HG02571 (cell line): ENCODE measurements around the gene NEK11.
"Not testable (repeated sequence)": the region's sequence is repeated elsewhere in the genome, so short reads cannot be mapped to it uniquely, and the experiment has no call there.

Experiments used
- ATAC-seq: cut with Tn5 transposase; IDR thresholded peaks from one replicate; pipeline ENCODE4 v1.9.1; 2021; ENCODE audit warnings: mild to moderate bottlenecking, moderate library complexity; ENCODE audit not compliant: unreplicated experiment

The NEK11 gene

DNA sequence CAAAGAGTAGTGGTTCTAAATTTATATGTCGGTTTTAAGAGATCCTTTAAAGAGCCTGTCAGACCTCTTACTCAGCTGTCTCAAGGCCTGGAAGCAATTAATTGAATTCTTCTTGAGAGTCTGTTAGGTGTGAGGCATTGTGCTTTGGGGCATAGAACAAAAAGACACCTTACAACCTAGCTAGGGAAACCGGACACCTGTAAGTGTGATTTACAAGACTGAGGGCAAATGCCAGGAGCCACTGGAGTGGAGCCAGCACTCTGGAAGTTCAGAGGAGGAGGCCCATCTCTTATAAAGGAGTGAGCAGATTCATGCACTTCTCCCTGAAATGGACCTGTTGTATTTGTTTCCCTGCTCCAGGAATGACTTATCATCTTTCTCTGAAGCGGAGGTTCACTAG, 257.2 kb downstream of the NEK11 start:
- ATAC-seq, result no peak

GRCh38 chr3:131284302-131284701, 257.6 kb downstream of the NEK11 start:
- ATAC-seq, result no peak

- ATAC-seq, result no peak
These were observed 258.8 kb downstream of the NEK11 start for GRCh38 chr3:131285456-131285855.

DNA sequence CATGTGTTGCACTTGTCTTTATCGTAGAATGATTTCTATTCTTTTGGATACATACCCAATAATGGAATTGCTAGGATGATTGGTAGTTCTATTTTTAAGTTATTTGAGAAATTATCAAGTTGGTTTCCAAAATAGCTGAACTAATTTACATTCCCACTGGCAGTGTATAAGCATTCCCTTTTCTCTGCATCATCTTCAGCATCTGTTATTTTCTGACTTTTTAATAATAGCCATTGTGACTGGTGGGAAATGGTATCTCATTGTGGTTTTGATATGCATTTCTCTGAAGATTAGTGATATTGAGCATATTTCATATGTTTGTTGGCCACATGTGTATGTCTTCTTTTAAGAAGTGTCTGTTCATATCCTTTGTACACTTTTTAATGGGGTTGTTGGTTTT, 273.2 kb downstream of the NEK11 start:
- ATAC-seq, result no peak

GRCh38 chr3:131303848-131304247, 277.2 kb downstream of the NEK11 start:
- ATAC-seq, result no peak

- no peak for ATAC-seq
These were observed 278.2 kb downstream of the NEK11 start for GRCh38 chr3:131304890-131305289.

- no peak for ATAC-seq
These were observed 279.6 kb downstream of the NEK11 start for GRCh38 chr3:131306242-131306641.

GRCh38 chr3:131314318-131314717, 287.6 kb downstream of the NEK11 start:
- ATAC-seq, result no peak

DNA sequence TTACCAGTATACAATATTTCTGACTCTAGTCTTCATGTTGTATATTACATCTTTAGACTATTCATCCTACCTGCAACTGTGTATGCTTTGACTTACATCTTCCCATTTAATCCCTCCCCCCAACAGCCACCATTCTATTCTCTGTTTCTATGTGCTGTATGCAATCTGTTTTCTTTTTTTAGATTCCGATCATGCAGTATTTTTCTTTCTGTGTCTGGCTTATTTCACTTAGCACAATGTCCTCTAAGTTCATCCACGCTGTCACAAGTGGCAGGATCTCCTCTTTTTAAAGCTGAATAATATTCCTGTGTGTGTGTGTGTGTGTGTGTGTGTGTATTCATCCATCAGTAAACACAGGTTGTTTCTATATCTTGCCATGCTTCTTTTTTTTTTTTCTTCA, 288.5 kb downstream of the NEK11 start:
- ATAC-seq, result no peak

- ATAC-seq, result no peak
These were observed 291.0 kb downstream of the NEK11 start for GRCh38 chr3:131317667-131318066.

DNA sequence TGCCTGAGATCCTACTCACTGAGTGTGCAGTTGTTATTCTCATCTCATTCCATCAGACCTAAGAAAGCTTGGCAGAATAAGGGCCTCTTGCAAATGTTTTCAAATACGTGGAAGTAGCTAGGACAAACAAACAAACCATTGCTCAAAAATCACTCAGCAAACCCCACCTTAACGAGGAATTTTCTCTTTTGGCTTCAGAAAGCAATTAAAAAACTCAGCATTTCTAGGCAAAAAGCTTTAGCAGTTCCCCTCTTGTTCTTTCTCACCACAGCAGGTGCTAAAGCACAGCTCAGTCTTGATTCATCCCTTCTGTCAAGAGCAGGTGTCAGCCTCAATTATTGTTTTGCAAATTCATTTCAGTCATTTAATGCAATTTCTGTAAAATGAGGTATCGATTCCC, 296.3 kb downstream of the NEK11 start:
- ATAC-seq, result no peak

DNA sequence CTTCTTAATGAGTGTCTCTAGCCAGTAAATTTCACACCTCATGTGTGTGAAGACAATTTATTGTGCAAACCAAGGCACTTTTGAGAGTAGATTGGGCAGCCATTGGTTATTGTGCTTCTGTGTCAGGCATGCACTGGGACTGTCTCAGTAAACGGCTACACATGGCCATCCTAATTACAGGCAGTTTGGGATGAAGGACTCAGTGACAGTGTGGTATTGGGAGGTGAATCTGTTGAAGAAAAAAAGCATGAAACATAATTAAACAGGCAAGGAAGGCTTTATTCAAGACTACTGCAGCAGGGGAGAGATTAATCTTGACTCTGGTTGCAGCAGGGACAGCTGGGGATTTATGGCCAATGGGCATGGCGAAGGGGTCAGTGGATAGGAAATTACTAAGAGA, 297.1 kb downstream of the NEK11 start:
- no peak for ATAC-seq

- no peak for ATAC-seq
These were observed 298.2 kb downstream of the NEK11 start for GRCh38 chr3:131324923-131325322.

DNA sequence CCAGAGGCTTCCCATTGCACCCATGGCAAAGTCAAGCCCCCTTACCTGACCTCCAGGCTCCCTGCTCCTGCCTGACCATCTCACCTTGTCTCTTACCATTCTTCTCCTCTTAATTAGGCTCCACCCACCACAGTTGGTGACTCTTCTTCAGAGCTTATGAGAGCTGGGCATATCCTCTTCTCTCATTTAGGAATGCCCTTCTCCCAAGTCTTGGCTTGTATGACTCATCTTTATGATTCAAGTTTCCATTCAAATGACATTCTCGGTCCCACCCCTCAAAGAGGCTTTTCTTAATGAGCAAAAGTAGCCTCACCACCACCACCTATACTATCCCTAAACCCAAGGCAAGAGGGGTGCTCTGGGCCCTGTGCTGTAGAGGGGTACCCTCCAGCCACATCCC, 299.6 kb downstream of the NEK11 start:
- ATAC-seq, result no peak

DNA sequence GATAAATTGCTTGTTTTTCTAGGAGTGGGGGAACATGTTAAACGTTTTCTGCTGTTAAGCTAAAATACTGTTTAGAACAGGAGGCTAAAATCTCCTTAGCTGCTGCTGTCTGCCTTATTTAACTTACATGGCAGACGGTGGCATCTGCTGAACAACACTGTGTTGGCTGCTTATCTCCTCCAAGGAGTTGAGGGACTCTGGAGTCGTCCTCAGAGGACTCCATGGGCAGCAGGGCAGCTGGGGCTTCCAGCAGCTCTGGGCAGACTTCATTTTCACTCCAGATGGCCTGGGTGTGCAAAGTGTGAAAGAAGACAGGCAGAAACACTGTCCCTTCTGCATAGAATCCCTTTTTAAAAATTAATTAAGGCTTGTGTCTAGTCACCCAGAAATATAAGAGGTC, 302.0 kb downstream of the NEK11 start:
- no peak for ATAC-seq

GRCh38 chr3:131329774-131330173, 303.1 kb downstream of the NEK11 start:
- ATAC-seq, result no peak

- not testable (repeated sequence) for ATAC-seq
These were observed 304.9 kb downstream of the NEK11 start for GRCh38 chr3:131331456-131332085.

DNA sequence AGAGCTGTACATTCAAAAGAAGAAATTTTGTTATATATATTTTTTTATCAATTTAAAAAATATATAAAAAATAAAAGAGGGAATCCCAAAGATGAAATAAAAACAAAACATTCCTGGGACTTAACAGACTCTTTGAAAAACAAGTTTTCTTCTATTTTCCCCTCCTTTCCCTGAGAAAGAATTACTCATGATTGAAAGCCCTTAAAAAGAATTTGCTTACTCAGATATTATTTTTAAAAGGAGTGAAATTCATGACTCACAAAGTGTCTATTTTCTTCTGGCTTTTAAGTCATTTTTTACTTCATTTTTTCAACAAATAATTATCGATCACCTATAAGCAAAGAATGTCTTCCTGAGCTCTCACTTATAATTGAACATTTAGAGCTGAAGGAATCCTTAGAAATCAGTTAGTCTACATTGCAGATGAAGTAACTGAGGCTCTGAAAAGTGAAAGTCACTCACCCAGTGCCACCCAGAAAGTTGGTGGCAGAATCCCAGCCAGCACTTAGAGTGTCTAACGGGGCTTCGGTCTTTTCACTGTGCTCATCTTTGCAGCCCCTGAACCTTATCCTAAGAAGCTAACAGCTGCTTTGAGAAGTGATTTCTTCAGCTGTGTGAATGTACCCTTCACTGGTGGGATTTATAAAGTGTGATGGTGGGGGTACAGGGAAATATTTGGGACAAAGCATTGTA, 312.4 kb downstream of the NEK11 start:
- no peak for ATAC-seq

DNA sequence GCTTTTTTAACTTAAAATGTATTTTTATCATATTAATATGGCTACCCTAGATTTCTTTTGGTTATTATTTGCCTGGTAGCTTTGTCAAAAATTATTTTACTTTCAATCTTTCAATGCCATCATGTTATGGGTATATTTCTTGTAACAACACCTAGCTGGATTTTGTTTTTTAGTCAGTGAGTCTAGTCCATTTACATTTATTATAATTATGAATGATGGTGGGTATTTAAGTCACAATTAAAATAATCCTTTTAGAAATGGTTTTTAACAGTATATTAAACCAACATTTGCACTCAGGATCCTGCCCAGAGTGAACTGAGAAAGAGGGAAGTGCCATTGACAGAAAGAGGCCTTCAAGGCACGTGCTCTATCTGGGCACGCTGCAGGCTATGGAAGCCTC, 315.1 kb downstream of the NEK11 start:
- no peak for ATAC-seq

DNA sequence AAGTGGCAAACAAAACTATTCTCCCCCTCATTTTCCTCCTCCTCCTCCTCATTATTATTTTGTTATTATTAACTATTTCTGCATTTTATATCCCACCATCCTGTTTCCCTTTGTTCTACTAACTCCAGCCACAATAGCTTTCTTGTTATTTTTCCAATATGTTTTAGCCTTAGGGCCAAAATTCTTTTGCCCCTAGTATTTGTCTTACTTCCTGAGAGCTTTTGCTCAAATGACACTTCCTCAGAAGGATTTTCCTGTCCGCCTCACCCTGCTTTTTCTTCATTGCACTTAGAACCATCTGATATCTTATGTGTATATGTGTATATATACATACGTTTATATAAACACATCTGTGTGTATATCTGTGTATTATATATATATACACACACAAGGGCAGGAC, 322.2 kb downstream of the NEK11 start:
- ATAC-seq, result no peak

DNA sequence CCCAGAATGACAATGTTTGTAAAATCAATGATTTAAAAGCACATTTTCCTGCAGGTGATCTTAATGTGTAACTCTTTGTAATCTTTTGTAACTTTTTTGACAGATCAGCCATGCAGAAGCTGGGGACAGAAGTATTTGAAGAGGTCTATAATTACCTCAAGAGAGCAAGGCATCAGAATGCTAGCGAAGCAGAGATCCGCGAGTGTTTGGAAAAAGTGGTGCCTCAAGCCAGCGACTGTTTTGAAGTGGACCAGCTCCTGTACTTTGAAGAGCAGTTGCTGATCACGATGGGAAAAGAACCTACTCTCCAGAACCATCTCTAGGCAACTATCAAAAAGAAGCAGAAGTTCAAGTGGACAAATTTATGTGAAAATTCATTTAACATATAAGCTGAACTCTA, 322.8 kb downstream of the NEK11 start:
- no peak for ATAC-seq

DNA sequence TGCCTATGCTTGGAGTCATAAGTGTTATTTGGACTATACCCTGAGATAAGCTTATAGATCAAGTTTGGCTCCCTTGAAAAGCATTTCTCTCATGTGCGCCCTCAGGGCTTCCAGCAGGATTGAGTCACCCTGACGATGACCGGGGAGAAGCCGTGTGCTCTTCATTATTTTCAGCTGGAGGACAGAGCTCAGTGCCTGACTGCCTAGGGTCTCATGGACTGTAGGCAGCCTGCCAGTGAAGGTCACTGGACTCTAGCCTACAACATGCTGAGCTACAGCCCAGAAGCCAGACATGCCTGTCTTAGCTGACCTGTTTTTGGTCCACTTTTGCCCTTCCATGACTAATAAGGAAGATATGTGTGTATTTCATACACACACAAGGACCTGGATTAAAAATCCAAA, 323.3 kb downstream of the NEK11 start:
- no peak for ATAC-seq

- no peak for ATAC-seq
These were observed 323.8 kb downstream of the NEK11 start for GRCh38 chr3:131350506-131350905.
